Measurements from ENCODE around the gene MRPS25. TPM values are rescaled to one million over a fixed set of nuclear protein-coding genes. Genes with fewer than 3 reads are reported as not detected.

MRPS25 gene
- total and polyA plus RNA-seq, 2 experiments from 2014 or later: 30.9 to 59.9 TPM

GRCh38 chr3:15102836-15103235 is 37.7 kb upstream of the MRPS25 start:
- Histone ChIP-seq H3K4me3 (no peak overlapping the region), H3K79me2 (peaks cover 9% of the 10 kb centered on the region), H3K27me3 (no peaks in the 10 kb centered on the region), H3K4me1 (ENCODE audit: insufficient read depth) (no peaks in the 10 kb centered on the region), H4K20me1 (ENCODE audit: insufficient read depth, poor library complexity, severe bottlenecking) (no peaks in the 10 kb centered on the region), H2AFZ (no peak overlapping the region), H3K9me3 (ENCODE audit: low read depth) (no peaks in the 10 kb centered on the region), H3K9me2 (replicated peaks; ENCODE audit: insufficient read depth) (no peaks in the 10 kb centered on the region), H3K36me3 (replicated peaks; ENCODE audit: insufficient read depth, low read depth) (no peaks in the 10 kb centered on the region), H3K27ac (no peak overlapping the region), H3K4me2 (no peak overlapping the region)
- no peak for DNase-seq (ENCODE audit: low spot score)
- 70% methylated on average over 3 of the region's 3 CpGs for WGBS (ENCODE audit: low lambda C conversion rate, missing lambda C conversion rate)
- TF ChIP-seq, protein P1, sequence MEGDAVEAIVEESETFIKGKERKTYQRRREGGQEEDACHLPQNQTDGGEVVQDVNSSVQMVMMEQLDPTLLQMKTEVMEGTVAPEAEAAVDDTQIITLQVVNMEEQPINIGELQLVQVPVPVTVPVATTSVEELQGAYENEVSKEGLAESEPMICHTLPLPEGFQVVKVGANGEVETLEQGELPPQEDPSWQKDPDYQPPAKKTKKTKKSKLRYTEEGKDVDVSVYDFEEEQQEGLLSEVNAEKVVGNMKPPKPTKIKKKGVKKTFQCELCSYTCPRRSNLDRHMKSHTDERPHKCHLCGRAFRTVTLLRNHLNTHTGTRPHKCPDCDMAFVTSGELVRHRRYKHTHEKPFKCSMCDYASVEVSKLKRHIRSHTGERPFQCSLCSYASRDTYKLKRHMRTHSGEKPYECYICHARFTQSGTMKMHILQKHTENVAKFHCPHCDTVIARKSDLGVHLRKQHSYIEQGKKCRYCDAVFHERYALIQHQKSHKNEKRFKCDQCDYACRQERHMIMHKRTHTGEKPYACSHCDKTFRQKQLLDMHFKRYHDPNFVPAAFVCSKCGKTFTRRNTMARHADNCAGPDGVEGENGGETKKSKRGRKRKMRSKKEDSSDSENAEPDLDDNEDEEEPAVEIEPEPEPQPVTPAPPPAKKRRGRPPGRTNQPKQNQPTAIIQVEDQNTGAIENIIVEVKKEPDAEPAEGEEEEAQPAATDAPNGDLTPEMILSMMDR (IDR thresholded peaks at IDR 0.05; ENCODE audit: poor library complexity): no peak
- TF ChIP-seq EZH2phosphoT487 (IDR thresholded peaks at IDR 0.05; ENCODE audit: low read depth, severe bottlenecking, unreplicated experiment): no peak
- TF ChIP-seq EZH2 (IDR thresholded peaks at IDR 0.05; ENCODE audit: borderline replicate concordance): no peak

DNA sequence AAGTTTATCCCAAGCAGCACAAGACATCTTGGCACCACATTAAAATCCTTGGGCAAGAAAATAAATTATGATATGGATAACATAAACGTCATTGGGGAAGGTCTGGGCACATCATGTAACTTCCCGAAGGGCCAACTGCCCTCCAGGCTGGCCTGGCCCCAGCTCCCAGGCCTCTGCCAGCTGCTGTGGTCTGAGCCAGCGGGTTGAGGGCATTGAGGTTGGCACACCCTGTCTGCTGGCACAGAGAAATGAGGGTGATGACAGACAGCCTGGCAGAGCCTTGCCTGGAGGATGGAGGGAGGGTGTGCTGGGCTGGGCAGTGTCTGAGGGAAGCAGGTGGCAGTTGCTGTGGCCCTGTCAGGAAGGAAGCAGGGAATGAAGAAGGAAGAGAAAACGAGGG is 37.1 kb upstream of the MRPS25 start:
- Histone ChIP-seq H3K4me2 (no peak overlapping the region), H3K36me3 (replicated peaks; ENCODE audit: insufficient read depth, low read depth) (no peaks in the 10 kb centered on the region), H3K27me3 (no peaks in the 10 kb centered on the region), H3K27ac (no peak overlapping the region), H3K4me3 (no peak overlapping the region), H2AFZ (no peak overlapping the region), H3K9me2 (replicated peaks; ENCODE audit: insufficient read depth) (no peaks in the 10 kb centered on the region), H3K79me2 (peaks cover 15% of the 10 kb centered on the region), H3K4me1 (ENCODE audit: insufficient read depth) (no peaks in the 10 kb centered on the region), H4K20me1 (ENCODE audit: insufficient read depth, poor library complexity, severe bottlenecking) (no peaks in the 10 kb centered on the region), H3K9me3 (ENCODE audit: low read depth) (no peaks in the 10 kb centered on the region)
- WGBS (ENCODE audit: low lambda C conversion rate, missing lambda C conversion rate): 71% methylated on average over 4 of the region's 4 CpGs
- no peak for TF ChIP-seq EZH2phosphoT487 (IDR thresholded peaks at IDR 0.05; ENCODE audit: low read depth, severe bottlenecking, unreplicated experiment)
- TF ChIP-seq, protein P1 (IDR thresholded peaks at IDR 0.05; ENCODE audit: poor library complexity): no peak
- TF ChIP-seq EZH2 (IDR thresholded peaks at IDR 0.05; ENCODE audit: borderline replicate concordance): no peak
- no peak for DNase-seq (ENCODE audit: low spot score)

DNA sequence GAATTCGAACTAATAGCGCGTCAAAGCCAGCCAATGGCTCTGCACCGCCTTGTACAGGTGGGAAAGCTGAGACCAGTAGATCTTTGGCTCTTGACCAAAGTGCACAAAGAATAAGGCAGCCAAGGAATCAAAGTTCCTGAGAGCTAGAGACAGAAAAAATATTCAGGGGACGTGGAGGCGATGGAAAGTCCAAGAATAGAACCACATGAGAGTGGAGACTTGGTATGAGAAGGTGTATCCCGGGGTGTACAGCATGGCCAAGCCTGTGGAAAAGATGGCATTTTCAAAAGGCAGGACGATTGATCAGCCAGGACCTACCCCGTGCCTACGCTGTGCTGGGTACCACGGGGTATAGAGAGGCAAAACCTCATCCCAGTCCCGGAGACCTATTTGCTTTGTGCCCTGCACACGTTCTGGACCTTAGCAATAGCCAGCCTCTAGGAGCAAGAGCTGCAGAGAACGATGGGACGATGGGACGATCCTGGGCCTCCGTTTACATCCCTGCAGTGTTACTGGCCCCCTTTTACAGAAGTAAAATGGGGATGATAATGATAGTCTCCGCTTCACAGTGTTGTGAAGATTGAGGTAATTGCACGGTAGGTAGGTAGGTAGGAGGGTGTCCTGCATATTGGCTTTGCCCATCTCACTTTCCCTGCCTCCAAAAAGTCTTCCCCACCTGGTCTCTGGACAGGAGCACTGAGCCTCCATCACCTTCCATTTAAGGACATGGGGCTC is 34.4 kb upstream of the MRPS25 start:
- H2AFZ ChIP-seq: peak overlapping the region; percentile 89
- H3K4me1 ChIP-seq (ENCODE audit: insufficient read depth): no peaks in the 10 kb centered on the region
- H3K79me2 ChIP-seq: peaks cover 27% of the 10 kb centered on the region

More for the DNA sequence above, 34.4 kb upstream of the MRPS25 start:
- Histone ChIP-seq H3K36me3 (replicated peaks; ENCODE audit: insufficient read depth, low read depth) (no peaks in the 10 kb centered on the region), H3K4me3 (peak overlapping the region; percentile 38), H3K4me2 (peak overlapping the region; percentile 87), H4K20me1 (ENCODE audit: insufficient read depth, poor library complexity, severe bottlenecking) (no peaks in the 10 kb centered on the region), H3K27me3 (no peaks in the 10 kb centered on the region), H3K9me2 (replicated peaks; ENCODE audit: insufficient read depth) (no peaks in the 10 kb centered on the region), H3K9me3 (ENCODE audit: low read depth) (no peaks in the 10 kb centered on the region), H3K27ac (peak overlapping the region; percentile 67)
- 26% methylated on average over 19 of the region's 19 CpGs for WGBS (ENCODE audit: low lambda C conversion rate, missing lambda C conversion rate)
- no peak for DNase-seq (ENCODE audit: low spot score)
- no peak for TF ChIP-seq EZH2phosphoT487 (IDR thresholded peaks at IDR 0.05; ENCODE audit: low read depth, severe bottlenecking, unreplicated experiment)
- TF ChIP-seq, protein P1 (IDR thresholded peaks at IDR 0.05; ENCODE audit: poor library complexity): no peak
- TF ChIP-seq EZH2 (IDR thresholded peaks at IDR 0.05; ENCODE audit: borderline replicate concordance): no peak
